GM12873 (cell line): ENCODE measurements around the gene RAMACL.

Experiments
- CTCF ChIP-seq: IDR thresholded peaks from 2 replicates; pipeline ENCODE4 v1.5.1; 2012; ENCODE audit warnings: low read depth, mild to moderate bottlenecking, moderate library complexity, low read length, control low read depth; ENCODE audit not compliant: insufficient read depth; ENCODE audit errors: missing control alignments

Gene RAMACL

GRCh38 chr6:166584853-166585429 lies 1.5 kb downstream of the RAMACL start:
- no peak for TF ChIP-seq CTCF

GRCh38 chr6:166584155-166584554 lies 2.3 kb downstream of the RAMACL start:
- no peak for TF ChIP-seq CTCF

GRCh38 chr6:166583230-166583965 lies 3.1 kb downstream of the RAMACL start:
- TF ChIP-seq CTCF, result no peak

GRCh38 chr6:166582258-166582657 lies 4.2 kb downstream of the RAMACL start:
- no peak for TF ChIP-seq CTCF

GRCh38 chr6:166581091-166581511 lies 5.4 kb downstream of the RAMACL start:
- TF ChIP-seq CTCF, result no peak

GRCh38 chr6:166580076-166581050 lies 6.1 kb downstream of the RAMACL start:
- no peak for TF ChIP-seq CTCF
